Liver (tissue), 9 donors: ENCODE data around the gene DPYSL4. TPM values are rescaled to one million over a fixed set of nuclear protein-coding genes. Genes with fewer than 3 reads are reported as not detected.

Experiments used
- DNase-seq: peaks from one replicate; pipeline ENCODE4 v3.0.0-alpha.2; 2017; ENCODE audit warnings: low spot score
- H3K27ac ChIP-seq, 2 donors: one replicate each; pipeline ENCODE4 v1.7.0; 2013; ENCODE audit warnings: inconsistent platforms in 2 of 2, low read length in 2 of 2, control low read depth in 1 of 2, low read depth in 1 of 2, mild to moderate bottlenecking in 1 of 2
- H3K27me3 ChIP-seq, 4 donors: one replicate each; pipeline versions ENCODE4 v1.6.1 to v1.7.0; 2013; ENCODE audit warnings: low read length in 3 of 4, inconsistent platforms in 1 of 4, mild to moderate bottlenecking in 1 of 4, moderate library complexity in 1 of 4; ENCODE audit not compliant: control insufficient read depth in 4 of 4, insufficient read depth in 4 of 4
- H3K36me3 ChIP-seq, 4 donors: one replicate each; pipeline versions ENCODE4 v1.6.1 to v1.7.0; 2013; ENCODE audit warnings: low read length in 3 of 4, mild to moderate bottlenecking in 3 of 4, low read depth in 1 of 4, moderate library complexity in 1 of 4; ENCODE audit not compliant: control insufficient read depth in 4 of 4, insufficient read depth in 3 of 4
- H3K4me1 ChIP-seq, 4 donors: one replicate each; pipeline versions ENCODE4 v1.6.1 to v1.7.0; 2013; ENCODE audit warnings: low read length in 3 of 4, mild to moderate bottlenecking in 3 of 4, moderate library complexity in 1 of 4; ENCODE audit not compliant: control insufficient read depth in 4 of 4, insufficient read depth in 4 of 4
- H3K4me3 ChIP-seq, 3 donors: one replicate each; pipeline versions ENCODE4 v1.6.1 to v1.7.0; 2013; ENCODE audit warnings: low read length in 3 of 3, control low read depth in 1 of 3, low read depth in 1 of 3, mild to moderate bottlenecking in 1 of 3
- H3K9ac ChIP-seq, 2 donors: one replicate each; pipeline ENCODE4 v1.7.0; 2013; ENCODE audit warnings: low read length in 2 of 2, mild to moderate bottlenecking in 2 of 2, moderate library complexity in 2 of 2, control low read depth in 1 of 2, low read depth in 1 of 2
- H3K9me3 ChIP-seq, 4 donors: one replicate each; pipeline versions ENCODE4 v1.6.1 to v1.7.0; 2013; ENCODE audit warnings: low read length in 3 of 4; ENCODE audit not compliant: control insufficient read depth in 4 of 4
- ATF3 ChIP-seq: IDR thresholded peaks from 2 replicates; pipeline ENCODE4 v1.6.1; 2016; ENCODE audit warnings: antibody characterized with exemption
- EGR1 ChIP-seq, 2 donors: IDR thresholded peaks; 2 replicates each; pipeline ENCODE4 v1.6.1; 2016 to 2018; ENCODE audit warnings: antibody characterized with exemption in 2 of 2, low read depth in 2 of 2
- FOXA1 ChIP-seq: IDR thresholded peaks from 2 replicates; pipeline ENCODE4 v1.6.1; 2016; ENCODE audit warnings: antibody characterized with exemption
- FOXA2 ChIP-seq: IDR thresholded peaks from 2 replicates; pipeline ENCODE4 v1.6.1; 2016; ENCODE audit warnings: antibody characterized with exemption
- GABPA ChIP-seq, 2 donors: IDR thresholded peaks in 1 of 2; conservative IDR thresholded peaks in 1 of 2; 2 replicates each; pipeline ENCODE4 v1.6.1; 2016; ENCODE audit warnings: antibody characterized with exemption in 2 of 2, mild to moderate bottlenecking in 1 of 2, moderate library complexity in 1 of 2
- JUND ChIP-seq, 2 donors: IDR thresholded peaks; 2 replicates each; pipeline ENCODE4 v1.6.1; 2016; ENCODE audit warnings: antibody characterized with exemption in 2 of 2
- MAX ChIP-seq: IDR thresholded peaks from 2 replicates; pipeline ENCODE4 v1.6.1; 2016; ENCODE audit warnings: antibody characterized with exemption
- NR2F2 ChIP-seq: IDR thresholded peaks from 2 replicates; pipeline ENCODE4 v1.6.1; 2016; ENCODE audit warnings: antibody characterized with exemption
- REST ChIP-seq: IDR thresholded peaks from 2 replicates; pipeline ENCODE4 v1.6.1; 2016; ENCODE audit warnings: antibody characterized with exemption, mild to moderate bottlenecking
- RXRA ChIP-seq, 2 donors: IDR thresholded peaks; 2 replicates each; pipeline ENCODE4 v1.6.1; 2017 to 2018; ENCODE audit warnings: antibody characterized with exemption in 2 of 2, mild to moderate bottlenecking in 1 of 2
- TAF1 ChIP-seq: conservative IDR thresholded peaks from 2 replicates; pipeline ENCODE4 v1.6.1; 2016; ENCODE audit warnings: antibody characterized with exemption, mild to moderate bottlenecking
- YY1 ChIP-seq: IDR thresholded peaks from 2 replicates; pipeline ENCODE4 v1.6.1; 2016; ENCODE audit warnings: antibody characterized with exemption, mild to moderate bottlenecking
- ZBTB33 ChIP-seq: IDR thresholded peaks from 2 replicates; pipeline ENCODE4 v1.6.1; 2016; ENCODE audit warnings: antibody characterized with exemption
- WGBS: extraction: QIAGEN DNeasy Blood & Tissue Kit; methylation state at CpG from one replicate; pipeline ENCODE4 v1.1.7; 2013; 5-methylcytosine and 5-hydroxymethylcytosine counted together
- polyA plus RNA-seq, 2 donors: library from polyadenylated mRNA; stranded (reverse) in 1 of 2; unstranded in 1 of 2; fragments of 200-250 nt in 1 of 2; fragments of >200 nt in 1 of 2; fragmentation: Nextera tagmentation in 1 of 2; extraction: Ambion mirVana in 1 of 2; gene quantifications; one replicate each; pipeline versions ENCODE4 v1.2.1 to v1.2.3, GENCODE V29; 2013 to 2015
- total RNA-seq, 2 donors: library from RNA; depleted of rRNA; stranded (reverse); fragments of >200 nt; gene quantifications; one replicate each; pipeline ENCODE4 v1.2.3, GENCODE V29; 2014
- TF ChIP-seq, protein P1 (sequence below): fragments of 150-350 bp; IDR thresholded peaks from 2 replicates; pipeline ENCODE4 v1.5.1; 2017; ENCODE audit warnings: improper control_type of control experiment, low read depth, low read length; ENCODE audit not compliant: missing input control
- donor health status: healthy.
- donor health status: healthy.
- donor health status: healthy.
- donor health status: healthy.
- donor health status: healthy.

Gene DPYSL4
- total and polyA plus RNA-seq, 4 donors = 0.19 to 2.2 (median 0.26) TPM

DNA sequence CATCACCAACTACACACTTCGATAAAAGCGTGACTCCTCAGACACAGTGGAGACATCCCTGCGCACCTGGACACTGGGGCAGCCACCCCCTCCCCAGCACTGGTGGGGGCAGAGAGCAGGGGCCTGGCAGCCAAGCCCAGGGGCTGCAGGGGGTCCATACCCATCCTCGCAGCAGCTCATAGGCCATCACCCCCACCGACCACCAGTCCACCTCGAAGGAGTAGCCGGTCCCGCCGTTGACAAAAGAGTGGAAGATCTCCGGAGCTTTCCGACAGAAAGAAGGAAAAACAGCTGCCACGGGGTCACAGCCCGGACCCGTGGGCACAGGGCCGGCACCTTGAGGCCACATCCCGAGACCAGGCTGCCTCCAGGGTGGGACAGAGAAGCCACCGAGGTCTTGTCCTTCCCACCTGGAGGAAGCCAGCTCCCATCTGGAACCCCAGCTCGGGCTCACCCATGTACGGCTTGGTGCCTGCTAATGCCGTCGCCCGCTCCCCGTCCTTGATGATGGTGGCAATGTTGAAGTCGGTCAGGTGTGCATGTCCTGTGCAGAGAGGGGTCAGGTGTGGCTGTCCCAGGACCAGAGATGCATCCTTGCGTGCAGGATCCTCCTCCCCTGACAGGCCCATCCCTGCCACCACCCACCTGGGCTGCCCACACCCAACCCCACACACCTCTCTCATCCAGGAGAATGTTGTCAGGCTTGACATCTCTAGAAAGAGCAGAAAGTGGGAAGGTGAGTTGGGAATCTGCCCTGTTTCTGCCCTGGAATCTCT is 38.5 kb downstream of the DPYSL4 start:
- Histone ChIP-seq H3K9ac (no peak overlapping the region), H3K27me3 (no peaks in the 10 kb centered on the region), H3K4me1 (peaks cover 0 to 2% (median 0%) of the 10 kb centered on the region in 4 donors), H3K27ac (no peak overlapping the region), H3K36me3 (no peaks in the 10 kb centered on the region), H3K4me3 (no peak overlapping the region), H3K9me3 (no peaks in the 10 kb centered on the region)
- DNase-seq = no peak
- WGBS = 88% methylated on average over 25 of the region's 25 CpGs
- no peak for TF ChIP-seq RXRA (IDR thresholded peaks at IDR 0.05)
- no peak for TF ChIP-seq NR2F2

DNA sequence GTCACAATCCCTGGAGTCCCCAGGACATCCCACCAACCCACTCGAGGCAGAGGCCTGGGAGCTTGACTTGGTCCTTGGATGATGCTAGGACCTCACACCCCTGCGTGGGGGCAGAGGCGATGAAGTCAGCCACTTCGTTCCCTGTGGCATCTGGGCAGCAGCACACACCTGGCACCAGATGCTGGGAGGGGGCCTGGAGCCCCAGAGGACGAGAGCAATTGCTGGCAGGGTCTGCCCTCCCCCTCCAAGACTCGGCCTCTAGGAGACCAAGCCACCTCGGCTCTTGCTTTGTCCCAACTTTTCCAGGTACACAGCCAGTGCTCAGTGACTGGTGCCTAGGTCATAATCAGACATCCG is 39.1 kb downstream of the DPYSL4 start:
- 73% methylated on average over 8 of the region's 8 CpGs for WGBS
- peaks cover 0 to 2% (median 0%) of the 10 kb centered on the region in 4 donors for H3K4me1 ChIP-seq
- H3K9me3 ChIP-seq = no peaks in the 10 kb centered on the region
- TF ChIP-seq TAF1 (no peak), NR2F2 (no peak), EGR1 (IDR thresholded peaks at IDR 0.05; ENCODE audit: low read depth in 2 of 2) (no peak), MAX (no peak), ZBTB33 (no peak)
- H3K9ac ChIP-seq = no peak overlapping the region
- H3K27ac ChIP-seq = no peak overlapping the region
- no peak for DNase-seq
- H3K36me3 ChIP-seq = no peaks in the 10 kb centered on the region
- H3K4me3 ChIP-seq = no peak overlapping the region
- no peaks in the 10 kb centered on the region for H3K27me3 ChIP-seq

- 87% methylated on average over 27 of the region's 27 CpGs for WGBS
- no peak for TF ChIP-seq FOXA2
- no peak for TF ChIP-seq JUND (IDR thresholded peaks at IDR 0.05)
- TF ChIP-seq, protein P1, sequence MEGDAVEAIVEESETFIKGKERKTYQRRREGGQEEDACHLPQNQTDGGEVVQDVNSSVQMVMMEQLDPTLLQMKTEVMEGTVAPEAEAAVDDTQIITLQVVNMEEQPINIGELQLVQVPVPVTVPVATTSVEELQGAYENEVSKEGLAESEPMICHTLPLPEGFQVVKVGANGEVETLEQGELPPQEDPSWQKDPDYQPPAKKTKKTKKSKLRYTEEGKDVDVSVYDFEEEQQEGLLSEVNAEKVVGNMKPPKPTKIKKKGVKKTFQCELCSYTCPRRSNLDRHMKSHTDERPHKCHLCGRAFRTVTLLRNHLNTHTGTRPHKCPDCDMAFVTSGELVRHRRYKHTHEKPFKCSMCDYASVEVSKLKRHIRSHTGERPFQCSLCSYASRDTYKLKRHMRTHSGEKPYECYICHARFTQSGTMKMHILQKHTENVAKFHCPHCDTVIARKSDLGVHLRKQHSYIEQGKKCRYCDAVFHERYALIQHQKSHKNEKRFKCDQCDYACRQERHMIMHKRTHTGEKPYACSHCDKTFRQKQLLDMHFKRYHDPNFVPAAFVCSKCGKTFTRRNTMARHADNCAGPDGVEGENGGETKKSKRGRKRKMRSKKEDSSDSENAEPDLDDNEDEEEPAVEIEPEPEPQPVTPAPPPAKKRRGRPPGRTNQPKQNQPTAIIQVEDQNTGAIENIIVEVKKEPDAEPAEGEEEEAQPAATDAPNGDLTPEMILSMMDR = no peak
- TF ChIP-seq EGR1 (IDR thresholded peaks at IDR 0.05; ENCODE audit: low read depth in 2 of 2) = no peak
- no peak for TF ChIP-seq RXRA (IDR thresholded peaks at IDR 0.05)
- TF ChIP-seq REST = no peak
- no peak for TF ChIP-seq ATF3
- TF ChIP-seq ZBTB33 = no peak
- no peak for TF ChIP-seq MAX
- no peak for TF ChIP-seq TAF1
- no peak for TF ChIP-seq GABPA (IDR thresholded peaks at IDR 0.05 in 1 of 2, conservative IDR thresholded peaks at IDR 0.05 in 1 of 2)
- TF ChIP-seq YY1 = no peak
- TF ChIP-seq FOXA1 = no peak
These were observed 40.0 kb downstream of the DPYSL4 start for GRCh38 chr10:132226586-132227405.

More at GRCh38 chr10:132226586-132227405, 40.0 kb downstream of the DPYSL4 start:
- H3K9me3 ChIP-seq = no peaks in the 10 kb centered on the region
- H3K27me3 ChIP-seq = no peaks in the 10 kb centered on the region
- H3K9ac ChIP-seq = no peak overlapping the region
- no peak overlapping the region for H3K4me3 ChIP-seq
- H3K27ac ChIP-seq = no peak overlapping the region
- H3K4me1 ChIP-seq = peaks cover 0 to 2% (median 0%) of the 10 kb centered on the region in 4 donors
- no peaks in the 10 kb centered on the region for H3K36me3 ChIP-seq
- no peak for DNase-seq
